ENCODE measurements around the gene CHPF2. TPM values are rescaled to one million over a fixed set of nuclear protein-coding genes. Genes with fewer than 3 reads are reported as not detected.

CHPF2 gene
- polyA plus RNA-seq, 6 donors from 2014 or later, result 20.4 to 43.9 (median 25.2) TPM

- ATAC-seq (ENCODE audit: low read depth in 2 of 2) (no peak), DNase-seq (no peak)
- peak overlapping the region in 1 of 6 donors; percentile 10 for H3K27ac Mint-ChIP-seq
- no peaks in the 10 kb centered on the region for H3K9me3 Mint-ChIP-seq
- H3K27me3 Mint-ChIP-seq, result peaks cover 11 to 53% (median 51%) of the 10 kb centered on the region in 3 donors
- peaks cover 50 to 75% (median 72%) of the 10 kb centered on the region in 3 donors for H3K4me1 Mint-ChIP-seq
- peak overlapping the region; percentile 77 to 95 (median 89) for H3K4me3 Mint-ChIP-seq
- H3K36me3 Mint-ChIP-seq, result no peaks in the 10 kb centered on the region
These were observed 15.5 kb downstream of the CHPF2 start for GRCh38 chr7:151247611-151248345.

GRCh38 chr7:151248346-151249033 is 16.2 kb downstream of the CHPF2 start, which contains the start of gene SMARCD3:
Gene SMARCD3, minus strand, starts transcription at chr7:151248694. Its CDS starts 132 bp downstream, at chr7:151248562.
- peaks cover 43 to 68% (median 65%) of the 10 kb centered on the region in 3 donors for H3K4me1 Mint-ChIP-seq
- H3K9me3 Mint-ChIP-seq, result no peaks in the 10 kb centered on the region
- DNase-seq (peak; percentile 45), ATAC-seq (ENCODE audit: low read depth in 2 of 2) (peak; percentile 37 to 42)
- peak within 1 kb of the TSS in 2 of 6 donors; percentile 10 to 93 for H3K27ac Mint-ChIP-seq
- peak within 1 kb of the TSS; percentile 82 to 95 (median 90) for H3K4me3 Mint-ChIP-seq
- H3K27me3 Mint-ChIP-seq, result peaks cover 13 to 58% (median 53%) of the 10 kb centered on the region in 3 donors
- H3K36me3 Mint-ChIP-seq, result no peaks in the 10 kb centered on the region

- peak overlapping the region in 1 of 6 donors; percentile 72 for H3K27ac Mint-ChIP-seq
- H3K4me1 Mint-ChIP-seq, result peaks cover 38 to 61% (median 58%) of the 10 kb centered on the region in 3 donors
- ATAC-seq (ENCODE audit: low read depth in 2 of 2) (peak; percentile 29 to 38), DNase-seq (peak; percentile 44)
- peak overlapping the region; percentile 69 to 90 (median 82) for H3K4me3 Mint-ChIP-seq
- H3K9me3 Mint-ChIP-seq, result no peaks in the 10 kb centered on the region
- H3K27me3 Mint-ChIP-seq, result peaks cover 14 to 65% (median 59%) of the 10 kb centered on the region in 3 donors
- H3K36me3 Mint-ChIP-seq, result no peaks in the 10 kb centered on the region
These were observed 16.9 kb downstream of the CHPF2 start for GRCh38 chr7:151249034-151249731.

- Mint-ChIP-seq H3K9me3 (no peaks in the 10 kb centered on the region), H3K4me1 (peaks cover 38 to 57% (median 53%) of the 10 kb centered on the region in 3 donors), H3K27me3 (peaks cover 19 to 70% (median 64%) of the 10 kb centered on the region in 3 donors), H3K27ac (no peak overlapping the region), H3K4me3 (peak overlapping the region in 7 of 8 donors; percentile 69 to 86 (median 82)), H3K36me3 (no peaks in the 10 kb centered on the region)
- no peak for ATAC-seq (ENCODE audit: low read depth in 2 of 2)
- no peak for DNase-seq
These were observed 17.4 kb downstream of the CHPF2 start for GRCh38 chr7:151249732-151250072.

GRCh38 chr7:151250181-151251132 is 18.2 kb downstream of the CHPF2 start:
- peaks cover 34 to 55% (median 50%) of the 10 kb centered on the region in 3 donors for H3K4me1 Mint-ChIP-seq

GRCh38 chr7:151251328-151251688 is 19.0 kb downstream of the CHPF2 start:
- peaks cover 33 to 49% (median 45%) of the 10 kb centered on the region in 3 donors for H3K4me1 Mint-ChIP-seq
- H3K27ac Mint-ChIP-seq, result peak overlapping the region in 1 of 6 donors; percentile 16
- H3K4me3 Mint-ChIP-seq, result peak overlapping the region; percentile 69 to 88 (median 82)
- no peaks in the 10 kb centered on the region for H3K9me3 Mint-ChIP-seq
- no peaks in the 10 kb centered on the region for H3K36me3 Mint-ChIP-seq
- DNase-seq, result no peak
- no peak for ATAC-seq (ENCODE audit: low read depth in 2 of 2)
- H3K27me3 Mint-ChIP-seq, result peaks cover 26 to 81% (median 76%) of the 10 kb centered on the region in 3 donors

More at GRCh38 chr7:151250181-151251132, 18.2 kb downstream of the CHPF2 start:
- Mint-ChIP-seq H3K4me3 (peak overlapping the region; percentile 69 to 88 (median 82)), H3K27ac (peak overlapping the region in 3 of 6 donors; percentile 43 to 83 (median 60)), H3K9me3 (no peaks in the 10 kb centered on the region), H3K27me3 (peaks cover 23 to 78% (median 70%) of the 10 kb centered on the region in 3 donors), H3K36me3 (no peaks in the 10 kb centered on the region)
- ATAC-seq (ENCODE audit: low read depth in 2 of 2), result no peak
- DNase-seq, result no peak

GRCh38 chr7:151251689-151252560 is 19.6 kb downstream of the CHPF2 start:
- Mint-ChIP-seq H3K27ac (no peak overlapping the region), H3K9me3 (no peaks in the 10 kb centered on the region), H3K4me3 (peak overlapping the region; percentile 68 to 89 (median 82)), H3K27me3 (peaks cover 30 to 81% (median 79%) of the 10 kb centered on the region in 3 donors), H3K36me3 (no peaks in the 10 kb centered on the region), H3K4me1 (peaks cover 30 to 44% (median 42%) of the 10 kb centered on the region in 3 donors)
- DNase-seq (no peak), ATAC-seq (ENCODE audit: low read depth in 2 of 2) (peak; percentile 20 to 22)

- H3K27ac Mint-ChIP-seq, result no peak overlapping the region
- DNase-seq (no peak), ATAC-seq (ENCODE audit: low read depth in 2 of 2) (no peak)
- peaks cover 28 to 40% (median 36%) of the 10 kb centered on the region in 3 donors for H3K4me1 Mint-ChIP-seq
- H3K27me3 Mint-ChIP-seq, result peaks cover 36 to 86% (median 85%) of the 10 kb centered on the region in 3 donors
- peaks cover 0 to 2% of the 10 kb centered on the region in 2 donors for H3K36me3 Mint-ChIP-seq
- H3K9me3 Mint-ChIP-seq, result no peaks in the 10 kb centered on the region
- H3K4me3 Mint-ChIP-seq, result peak overlapping the region; percentile 68 to 89 (median 80)
These were observed 20.2 kb downstream of the CHPF2 start for GRCh38 chr7:151252561-151252835.

GRCh38 chr7:151252961-151253711 is 20.9 kb downstream of the CHPF2 start:
- H3K27me3 Mint-ChIP-seq, result peaks cover 40 to 90% (median 87%) of the 10 kb centered on the region in 3 donors
- no peak overlapping the region for H3K27ac Mint-ChIP-seq
- no peaks in the 10 kb centered on the region for H3K9me3 Mint-ChIP-seq
- DNase-seq, result no peak
- peak overlapping the region; percentile 68 to 89 (median 80) for H3K4me3 Mint-ChIP-seq
- peaks cover 24 to 34% (median 32%) of the 10 kb centered on the region in 3 donors for H3K4me1 Mint-ChIP-seq
- peaks cover 0 to 7% of the 10 kb centered on the region in 2 donors for H3K36me3 Mint-ChIP-seq
- no peak for ATAC-seq (ENCODE audit: low read depth in 2 of 2)

GRCh38 chr7:151254316-151254715 is 22.0 kb downstream of the CHPF2 start:
- ATAC-seq (ENCODE audit: low read depth in 2 of 2) (no peak), DNase-seq (no peak)
- Mint-ChIP-seq H3K27me3 (peaks cover 46 to 90% (median 90%) of the 10 kb centered on the region in 3 donors), H3K4me1 (peaks cover 17 to 27% (median 25%) of the 10 kb centered on the region in 3 donors), H3K36me3 (peaks cover 0 to 7% of the 10 kb centered on the region in 2 donors), H3K4me3 (peak overlapping the region in 1 of 8 donors; percentile 75), H3K27ac (no peak overlapping the region), H3K9me3 (no peaks in the 10 kb centered on the region)

GRCh38 chr7:151254851-151255250 is 22.6 kb downstream of the CHPF2 start:
- Mint-ChIP-seq H3K27me3 (peaks cover 46 to 87% (median 86%) of the 10 kb centered on the region in 3 donors), H3K27ac (peak overlapping the region in 1 of 6 donors; percentile 84), H3K36me3 (peaks cover 0 to 7% of the 10 kb centered on the region in 2 donors), H3K4me1 (peaks cover 14 to 22% (median 21%) of the 10 kb centered on the region in 3 donors), H3K9me3 (no peaks in the 10 kb centered on the region), H3K4me3 (peak overlapping the region in 1 of 8 donors; percentile 44)
- DNase-seq (no peak), ATAC-seq (ENCODE audit: low read depth in 2 of 2) (no peak)

Measured in naive B cell (primary cell).